OCI-LY7 (cell line): Measurements from ENCODE around the gene LRRTM3. TPM values are rescaled to one million over a fixed set of nuclear protein-coding genes. Genes with fewer than 3 reads are reported as not detected.

Experiments
- BruUV-seq: library from RNA; stranded (reverse); fragments of 400-500 nt; replicated peaks from 2 replicates; lab custom pipeline; 2021; lab: Mats Ljungman, UMichigan
- CTCF ChIA-PET: fragments of 300-600 bp; sonication (Branson Sonifier 250); formaldehyde crosslinking; loops from one replicate; lab custom pipeline; 2022; ENCODE audit warnings: antibody characterized with exemption; ENCODE audit not compliant: unreplicated experiment; lab: Charles Lee
- POLR2A ChIA-PET: fragments of 300-600 bp; sonication (Branson Sonifier 250); formaldehyde crosslinking; loops from one replicate; lab custom pipeline; 2022; ENCODE audit warnings: antibody characterized with exemption; lab: Charles Lee
- DNase-seq: peaks from one replicate; pipeline ENCODE4 v3.0.0-alpha.2; 2015; ENCODE audit warnings: low spot score
- H2AFZ ChIP-seq: fragments of 200-600 bp; sonication (generic), shearing (Covaris generic); 2 replicates; pipeline ENCODE4 v1.6.1; 2014; ENCODE audit warnings: mild to moderate bottlenecking, antibody characterized with exemption, low read length, moderate library complexity
- H3K27ac ChIP-seq: fragments of 200-600 bp; sonication (generic); 2 replicates; pipeline ENCODE4 v1.5.1; 2014; ENCODE audit warnings: mixed run types, low read depth, mild to moderate bottlenecking, moderate library complexity, low read length, inconsistent platforms; ENCODE audit not compliant: poor library complexity, severe bottlenecking
- H3K36me3 ChIP-seq: fragments of 200-600 bp; sonication (generic); 2 replicates; pipeline ENCODE4 v1.6.1; 2014; ENCODE audit warnings: mild to moderate bottlenecking, antibody characterized with exemption, low read length, moderate library complexity, mixed read lengths; ENCODE audit not compliant: insufficient read depth
- H3K4me1 ChIP-seq: fragments of 200-600 bp; sonication (generic); 2 replicates; pipeline ENCODE4 v1.5.1; 2014; ENCODE audit warnings: mild to moderate bottlenecking, low read length; ENCODE audit not compliant: insufficient read depth, poor library complexity, severe bottlenecking
- H3K4me2 ChIP-seq: fragments of 200-600 bp; sonication (generic); 2 replicates; pipeline ENCODE4 v1.6.1; 2014; ENCODE audit warnings: mild to moderate bottlenecking, low read length
- H3K4me3 ChIP-seq: fragments of 200-600 bp; sonication (generic); 2 replicates; pipeline ENCODE4 v1.5.1; 2014; ENCODE audit warnings: mild to moderate bottlenecking, low read depth, low read length; ENCODE audit not compliant: poor library complexity, severe bottlenecking
- H3K79me2 ChIP-seq: fragments of 200-600 bp; sonication (generic); 2 replicates; pipeline ENCODE4 v1.6.1; 2016; ENCODE audit warnings: low read depth, mild to moderate bottlenecking, low read length, moderate library complexity, mixed read lengths; ENCODE audit not compliant: insufficient read depth
- H3K9me2 ChIP-seq: fragments of 200-600 bp; sonication (generic); 2 replicates; pipeline ENCODE4 v1.6.1; 2016; ENCODE audit warnings: mild to moderate bottlenecking, low read length, mixed read lengths; ENCODE audit not compliant: insufficient read depth
- H3K9me3 ChIP-seq: fragments of 200-600 bp; sonication (generic); 2 replicates; pipeline ENCODE4 v1.6.1; 2014; ENCODE audit warnings: mild to moderate bottlenecking, mixed run types, low read length, mixed read lengths
- H4K20me1 ChIP-seq: fragments of 200-600 bp; sonication (generic); 2 replicates; pipeline ENCODE4 v1.6.1; 2014; ENCODE audit warnings: mild to moderate bottlenecking, antibody characterized with exemption, low read length, moderate library complexity, mixed read lengths; ENCODE audit not compliant: insufficient read depth
- EZH2phosphoT487 ChIP-seq: fragments of 200-600 bp; sonication (generic); IDR thresholded peaks from 2 replicates; pipeline ENCODE4 v1.6.1; 2018; ENCODE audit warnings: low read depth, borderline replicate concordance, mild to moderate bottlenecking, mixed run types, antibody characterized with exemption, low read length, moderate library complexity, mixed read lengths
- intact Hi-C: fragments of 100-400 bp; cut with micrococcal nuclease; formaldehyde crosslinking; loops from one replicate; pipeline ENCODE4 v1.10.0; 2022; ENCODE audit not compliant: unreplicated experiment
- total RNA-seq, 2 experiments: library from RNA; depleted of rRNA in 1 of 2; stranded (reverse); fragments of >200 nt in 1 of 2; shearing (Covaris generic) in 1 of 2; gene quantifications; 2 replicates each; pipeline ENCODE4 v1.2.3, GENCODE V29; 2014 to 2022
- TF ChIP-seq, protein P1 (sequence below): fragments of 200-600 bp; sonication (generic); conservative IDR thresholded peaks from 2 replicates; pipeline ENCODE4 v1.5.1; 2014; ENCODE audit warnings: mild to moderate bottlenecking, antibody characterized with exemption, low read length, moderate library complexity, mixed read lengths

LRRTM3 gene
- total RNA-seq, 2 experiments from 2014 or later: not detected

GRCh38 chr10:67017218-67017617, 91.4 kb downstream of the LRRTM3 start:
- H3K4me3 ChIP-seq: no peak overlapping the region
- H3K79me2 ChIP-seq: no peaks in the 10 kb centered on the region
- intact Hi-C loops: no loop called here
- H4K20me1 ChIP-seq: no peaks in the 10 kb centered on the region; the same call in 1 of the 2 replicates
- no peaks in the 10 kb centered on the region for H3K4me1 ChIP-seq
- H3K4me2 ChIP-seq: no peak overlapping the region
- H3K9me2 ChIP-seq: no peaks in the 10 kb centered on the region
- H2AFZ ChIP-seq: no peak overlapping the region
- no peak overlapping the region for H3K27ac ChIP-seq
- CTCF ChIA-PET: no interaction called here
- BruUV-seq: no TSS peak
- POLR2A ChIA-PET: no interaction called here
- DNase-seq: no peak
- H3K9me3 ChIP-seq: no peaks in the 10 kb centered on the region
- no peaks in the 10 kb centered on the region for H3K36me3 ChIP-seq
- TF ChIP-seq, protein P1, sequence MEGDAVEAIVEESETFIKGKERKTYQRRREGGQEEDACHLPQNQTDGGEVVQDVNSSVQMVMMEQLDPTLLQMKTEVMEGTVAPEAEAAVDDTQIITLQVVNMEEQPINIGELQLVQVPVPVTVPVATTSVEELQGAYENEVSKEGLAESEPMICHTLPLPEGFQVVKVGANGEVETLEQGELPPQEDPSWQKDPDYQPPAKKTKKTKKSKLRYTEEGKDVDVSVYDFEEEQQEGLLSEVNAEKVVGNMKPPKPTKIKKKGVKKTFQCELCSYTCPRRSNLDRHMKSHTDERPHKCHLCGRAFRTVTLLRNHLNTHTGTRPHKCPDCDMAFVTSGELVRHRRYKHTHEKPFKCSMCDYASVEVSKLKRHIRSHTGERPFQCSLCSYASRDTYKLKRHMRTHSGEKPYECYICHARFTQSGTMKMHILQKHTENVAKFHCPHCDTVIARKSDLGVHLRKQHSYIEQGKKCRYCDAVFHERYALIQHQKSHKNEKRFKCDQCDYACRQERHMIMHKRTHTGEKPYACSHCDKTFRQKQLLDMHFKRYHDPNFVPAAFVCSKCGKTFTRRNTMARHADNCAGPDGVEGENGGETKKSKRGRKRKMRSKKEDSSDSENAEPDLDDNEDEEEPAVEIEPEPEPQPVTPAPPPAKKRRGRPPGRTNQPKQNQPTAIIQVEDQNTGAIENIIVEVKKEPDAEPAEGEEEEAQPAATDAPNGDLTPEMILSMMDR: no peak
- no peak for TF ChIP-seq EZH2phosphoT487

GRCh38 chr10:67022099-67022498, 96.3 kb downstream of the LRRTM3 start:
- Histone ChIP-seq H3K4me3 (no peak overlapping the region), H2AFZ (no peak overlapping the region), H3K9me2 (no peaks in the 10 kb centered on the region), H3K36me3 (no peaks in the 10 kb centered on the region), H3K4me2 (no peak overlapping the region), H3K9me3 (no peaks in the 10 kb centered on the region), H3K4me1 (no peaks in the 10 kb centered on the region), H4K20me1 (no peaks in the 10 kb centered on the region), H3K27ac (no peak overlapping the region), H3K79me2 (no peaks in the 10 kb centered on the region)
- no peak for DNase-seq
- no TSS peak for BruUV-seq
- ChIA-PET POLR2A (interaction anchor here (0.5 kb wide), 1 partner anchor 24 kb away, joined by 3 read pairs; no protein-coding TSS in a partner anchor), CTCF (no interaction called here)
- intact Hi-C loops: no loop called here
- TF ChIP-seq EZH2phosphoT487: no peak

GRCh38 chr10:67033878-67034277, 108.0 kb downstream of the LRRTM3 start:
- no peak overlapping the region for H3K4me3 ChIP-seq
- BruUV-seq: no TSS peak
- no peak overlapping the region for H3K4me2 ChIP-seq
- no peaks in the 10 kb centered on the region for H3K36me3 ChIP-seq
- H3K4me1 ChIP-seq: no peaks in the 10 kb centered on the region
- no peaks in the 10 kb centered on the region for H3K9me2 ChIP-seq
- H4K20me1 ChIP-seq: no peaks in the 10 kb centered on the region
- no peaks in the 10 kb centered on the region for H3K9me3 ChIP-seq
- POLR2A ChIA-PET: interaction anchor here (1.2 kb wide), 1 partner anchor 50 kb away, joined by 3 read pairs; no protein-coding TSS in a partner anchor
- intact Hi-C loops: no loop called here
- DNase-seq: no peak
- no peak overlapping the region for H3K27ac ChIP-seq
- no peaks in the 10 kb centered on the region for H3K79me2 ChIP-seq
- TF ChIP-seq, protein P1: no peak
- no peak for TF ChIP-seq EZH2phosphoT487
- H2AFZ ChIP-seq: no peak overlapping the region
- CTCF ChIA-PET: no interaction called here
